HEK293T (cell line): ENCODE data around the gene FAU.

ENCODE experiments used
- CTCF ChIA-PET: fragments of 350-600 bp; formaldehyde crosslinking; extraction: SDS; loops from one replicate; lab custom pipeline; 2021; ENCODE audit warnings: antibody characterized with exemption, inconsistent platforms; lab: Yijun Ruan, JAX
- POLR2A ChIA-PET: fragments of 350-600 bp; formaldehyde crosslinking; extraction: SDS; loops from one replicate; lab custom pipeline; 2020; ENCODE audit warnings: antibody characterized with exemption, inconsistent platforms; lab: Yijun Ruan, JAX
- DNase-seq: peaks from one replicate; pipeline ENCODE4 v3.0.0; 2012; ENCODE audit warnings: mixed read lengths; ENCODE audit errors: extremely low spot score
- ARNT ChIP-seq: fragments of 450-650 bp; IDR thresholded peaks from 2 replicates; pipeline ENCODE4 v1.6.1; 2017; ENCODE audit warnings: mild to moderate bottlenecking
- BHLHE40 ChIP-seq: fragments of 450-650 bp; IDR thresholded peaks from 2 replicates; pipeline ENCODE4 v1.6.1; 2016; ENCODE audit warnings: mild to moderate bottlenecking, moderate library complexity, borderline replicate concordance
- CTBP1 ChIP-seq: fragments of 450-650 bp; IDR thresholded peaks from 2 replicates; pipeline ENCODE4 v1.6.1; 2016; ENCODE audit warnings: borderline replicate concordance
- ELF4 ChIP-seq: fragments of 450-650 bp; IDR thresholded peaks from 2 replicates; pipeline ENCODE4 v1.6.1; 2017; ENCODE audit warnings: antibody characterized with exemption
- FOXA1 ChIP-seq: fragments of 450-650 bp; IDR thresholded peaks from 2 replicates; pipeline ENCODE4 v1.6.1; 2016; ENCODE audit warnings: mild to moderate bottlenecking
- FOXK2 ChIP-seq: fragments of 450-650 bp; IDR thresholded peaks from 2 replicates; pipeline ENCODE4 v1.6.1; 2016; ENCODE audit warnings: mild to moderate bottlenecking
- FOXM1 ChIP-seq: fragments of 450-650 bp; IDR thresholded peaks from 2 replicates; pipeline ENCODE4 v1.6.1; 2017; ENCODE audit warnings: mild to moderate bottlenecking, borderline replicate concordance
- HDGF ChIP-seq: fragments of 450-650 bp; IDR thresholded peaks from 2 replicates; pipeline ENCODE4 v1.6.1; 2017; ENCODE audit warnings: antibody characterized with exemption, borderline replicate concordance
- L3MBTL2 ChIP-seq: fragments of 450-650 bp; conservative IDR thresholded peaks from 2 replicates; pipeline ENCODE4 v1.6.1; 2016; ENCODE audit warnings: mild to moderate bottlenecking
- LEF1 ChIP-seq: fragments of 450-650 bp; IDR thresholded peaks from 2 replicates; pipeline ENCODE4 v1.6.1; 2017; ENCODE audit warnings: mild to moderate bottlenecking, borderline replicate concordance
- NFRKB ChIP-seq: fragments of 450-650 bp; IDR thresholded peaks from 2 replicates; pipeline ENCODE4 v1.6.1; 2016; ENCODE audit warnings: mild to moderate bottlenecking, moderate library complexity
- PKNOX1 ChIP-seq: fragments of 450-650 bp; IDR thresholded peaks from 2 replicates; pipeline ENCODE4 v1.6.1; 2016
- SP1 ChIP-seq: fragments of 450-650 bp; IDR thresholded peaks from 2 replicates; pipeline ENCODE4 v1.6.1; 2017
- SUZ12 ChIP-seq: fragments of 450-650 bp; IDR thresholded peaks from 2 replicates; pipeline ENCODE4 v1.6.1; 2016; ENCODE audit warnings: mild to moderate bottlenecking
- TARDBP ChIP-seq: fragments of 450-650 bp; IDR thresholded peaks from 2 replicates; pipeline ENCODE4 v1.6.1; 2016
- ZNF384 ChIP-seq: fragments of 450-650 bp; IDR thresholded peaks from 2 replicates; pipeline ENCODE4 v1.6.1; 2016

The FAU gene

GRCh38 chr11:65107751-65108468 is 14.0 kb downstream of the FAU start:
- no peak for DNase-seq
- ChIA-PET POLR2A (interaction anchor here (0.6 to 0.8 kb wide), 3 partner anchors 9 to 27 kb away, joined by 3 read pairs; no protein-coding TSS in a partner anchor), CTCF (no interaction called here)
- TF ChIP-seq TARDBP (no peak), BHLHE40 (no peak), SP1 (no peak), SUZ12 (no peak)

GRCh38 chr11:65107078-65107477 is 14.9 kb downstream of the FAU start:
- POLR2A ChIA-PET: interaction anchor here (0.6 kb wide), 2 partner anchors 9 to 28 kb away, joined by 3 read pairs; no protein-coding TSS in a partner anchor
- TF ChIP-seq FOXK2: no peak
- TF ChIP-seq TARDBP: no peak
- no peak for TF ChIP-seq SP1
- TF ChIP-seq ARNT: no peak
- TF ChIP-seq CTBP1: no peak
- TF ChIP-seq L3MBTL2: no peak
- TF ChIP-seq LEF1: no peak
- TF ChIP-seq ELF4: no peak
- no peak for TF ChIP-seq FOXA1
- no peak for TF ChIP-seq HDGF
- TF ChIP-seq FOXM1: no peak
- no peak for DNase-seq
- CTCF ChIA-PET: no interaction called here

- ChIA-PET POLR2A (interaction anchor here (0.6 to 1.3 kb wide), 2 partner anchors 12 to 29 kb away, joined by 3 read pairs; no protein-coding TSS in a partner anchor), CTCF (interaction anchor here (0.7 to 1.1 kb wide), 2 partner anchors 121 to 689 kb away, joined by 3 read pairs; no protein-coding TSS in a partner anchor)
- TF ChIP-seq NFRKB: no peak
- TF ChIP-seq TARDBP: no peak
- no peak for TF ChIP-seq FOXA1
- no peak for TF ChIP-seq SP1
- TF ChIP-seq LEF1: no peak
- TF ChIP-seq HDGF: no peak
- TF ChIP-seq ZNF384: no peak
- TF ChIP-seq FOXK2: no peak
- no peak for TF ChIP-seq BHLHE40
- no peak for TF ChIP-seq L3MBTL2
- TF ChIP-seq CTBP1: no peak
- TF ChIP-seq PKNOX1: no peak
- no peak for TF ChIP-seq FOXM1
- no peak for DNase-seq
Observed at GRCh38 chr11:65104628-65105027, 17.3 kb downstream of the FAU start.

GRCh38 chr11:65103476-65103875 is 18.5 kb downstream of the FAU start:
- DNase-seq: no peak
- CTCF ChIA-PET: interaction anchor here (0.8 kb wide), 1 partner anchor 8 kb away, joined by 3 read pairs; the partner anchor contains the start of gene TM7SF2
- POLR2A ChIA-PET: interaction anchor here (1.3 to 3.4 kb wide), 3 partner anchors 8 to 18 kb away, joined by 3 to 9 read pairs (median 4); partner anchors contain the start of genes FAU, MRPL49 and TM7SF2
- TF ChIP-seq BHLHE40: no peak
- no peak for TF ChIP-seq FOXK2
- no peak for TF ChIP-seq SP1
- TF ChIP-seq ZNF384: no peak
- TF ChIP-seq L3MBTL2: no peak
- TF ChIP-seq ARNT: no peak
- no peak for TF ChIP-seq FOXA1
- TF ChIP-seq HDGF: no peak
- no peak for TF ChIP-seq NFRKB
- no peak for TF ChIP-seq PKNOX1
- no peak for TF ChIP-seq ELF4
- no peak for TF ChIP-seq TARDBP
- no peak for TF ChIP-seq SUZ12
- no peak for TF ChIP-seq CTBP1
- no peak for TF ChIP-seq FOXM1
- no peak for TF ChIP-seq LEF1

- POLR2A ChIA-PET: interaction anchor here (0.9 to 3.4 kb wide), 3 partner anchors 9 to 20 kb away, joined by 4 to 9 read pairs (median 4); partner anchors contain the start of genes FAU, MRPL49 and TM7SF2
- TF ChIP-seq FOXM1 (no peak), CTBP1 (no peak), ELF4 (no peak), HDGF (no peak), ZNF384 (no peak), SP1 (no peak), L3MBTL2 (no peak), BHLHE40 (no peak), FOXK2 (no peak), SUZ12 (no peak), LEF1 (no peak), ARNT (no peak), FOXA1 (no peak), TARDBP (no peak), PKNOX1 (no peak), NFRKB (no peak)
- no peak for DNase-seq
- CTCF ChIA-PET: interaction anchor here (1.8 kb wide), 1 partner anchor 9 kb away, joined by 11 read pairs; the partner anchor contains the start of gene TM7SF2
Observed at GRCh38 chr11:65102142-65103095, 19.5 kb downstream of the FAU start.
